OCI-LY3 (cell line): ENCODE results near the gene STRIP2.

Source experiments
- CTCF ChIP-seq: fragments of 200-600, 300-600 bp; sonication (generic); IDR thresholded peaks from 2 replicates; pipeline ENCODE4 v1.5.1; 2014; ENCODE audit warnings: antibody characterized with exemption, low read length, low read depth
- EZH2phosphoT487 ChIP-seq: fragments of 200-600 bp; shearing (Covaris generic); IDR thresholded peaks from 2 replicates; pipeline ENCODE4 v1.6.1; 2018; ENCODE audit warnings: antibody characterized with exemption, mixed run types, low read depth

- TF ChIP-seq EZH2phosphoT487 (no peak), CTCF (no peak)
These were observed 7.8 kb upstream of the STRIP2 start for GRCh38 chr7:129426482-129426881.
